ENCODE data around the gene LAMC1. TPM values are rescaled to one million over a fixed set of nuclear protein-coding genes. Genes with fewer than 3 reads are reported as not detected.

The LAMC1 gene
- polyA plus RNA-seq, 1 donor (not counting 4 experiments of a cell fraction or from before 2014, with no cell fraction given): 66.6 TPM

- no peak overlapping the region for H2AFZ ChIP-seq (ENCODE audit: control insufficient read depth, low read length)
- H3K9ac ChIP-seq (ENCODE audit: control insufficient read depth, extremely low read depth, insufficient read depth, low read length): no peak overlapping the region
- no peaks in the 10 kb centered on the region for H3K9me3 ChIP-seq (ENCODE audit: control insufficient read depth, low read depth, low read length)
- H3K27ac ChIP-seq (ENCODE audit: control insufficient read depth, insufficient read depth, low read length): no peak overlapping the region
- DNase-seq (ENCODE audit: low read depth, low spot score) (no peak), FAIRE-seq (no peak)
- H3K36me3 ChIP-seq (ENCODE audit: control insufficient read depth in 2 of 2, extremely low read depth in 1 of 2, insufficient read depth in 2 of 2, low read length in 2 of 2): no peaks in the 10 kb centered on the region
- dilution Hi-C loops (cut with MboI; ENCODE audit: extremely low pct_ligation_motif_present, low sequenced_read_pairs): no loop called here
- H3K4me2 ChIP-seq (ENCODE audit: control insufficient read depth, extremely low read depth, insufficient read depth, low read depth, low read length): no peak overlapping the region
- TF ChIP-seq EZH2 (IDR thresholded peaks at IDR 0.05; ENCODE audit: low read length) (no peak), CTCF (optimal IDR thresholded peaks at IDR 0.05 in 1 of 3, IDR thresholded peaks at IDR 0.05 in 1 of 3, conservative IDR thresholded peaks at IDR 0.05 in 1 of 3; ENCODE audit: extremely low read depth in 1 of 3, insufficient read depth in 2 of 3, low read length in 3 of 3) (no peak)
- H3K27me3 ChIP-seq (ENCODE audit: control insufficient read depth, extremely low read depth, insufficient read depth, low read length): no peaks in the 10 kb centered on the region
- H4K20me1 ChIP-seq (ENCODE audit: control insufficient read depth, extremely low read depth, insufficient read depth, low read length): no peaks in the 10 kb centered on the region
- no peak overlapping the region for H3K4me3 ChIP-seq (ENCODE audit: control insufficient read depth in 2 of 3, extremely low read depth in 1 of 3, insufficient read depth in 2 of 3, low read depth in 1 of 3, low read length in 3 of 3)
- H3K79me2 ChIP-seq (ENCODE audit: control insufficient read depth, insufficient read depth, low read length): no peaks in the 10 kb centered on the region
- peaks cover 2% of the 10 kb centered on the region for H3K9me1 ChIP-seq (ENCODE audit: control insufficient read depth, extremely low read depth, insufficient read depth, low read length)
- H3K4me1 ChIP-seq (ENCODE audit: control insufficient read depth, extremely low read depth, insufficient read depth, low read length): peaks cover 10% of the 10 kb centered on the region
Observed at GRCh38 chr1:182985876-182986275, 37.3 kb upstream of the LAMC1 start.

GRCh38 chr1:182990413-182991144 is 32.6 kb upstream of the LAMC1 start:
- Histone ChIP-seq H3K9me3 (ENCODE audit: control insufficient read depth, low read depth, low read length) (no peaks in the 10 kb centered on the region), H2AFZ (ENCODE audit: control insufficient read depth, low read length) (no peak overlapping the region), H3K4me1 (ENCODE audit: control insufficient read depth, extremely low read depth, insufficient read depth, low read length) (peaks cover 19% of the 10 kb centered on the region), H3K79me2 (ENCODE audit: control insufficient read depth, insufficient read depth, low read length) (no peaks in the 10 kb centered on the region), H3K27ac (ENCODE audit: control insufficient read depth, insufficient read depth, low read length) (no peak overlapping the region), H3K36me3 (ENCODE audit: control insufficient read depth in 2 of 2, extremely low read depth in 1 of 2, insufficient read depth in 2 of 2, low read length in 2 of 2) (no peaks in the 10 kb centered on the region), H3K9me1 (ENCODE audit: control insufficient read depth, extremely low read depth, insufficient read depth, low read length) (peaks cover 4% of the 10 kb centered on the region), H4K20me1 (ENCODE audit: control insufficient read depth, extremely low read depth, insufficient read depth, low read length) (no peaks in the 10 kb centered on the region), H3K27me3 (ENCODE audit: control insufficient read depth, extremely low read depth, insufficient read depth, low read length) (no peaks in the 10 kb centered on the region), H3K4me2 (ENCODE audit: control insufficient read depth, extremely low read depth, insufficient read depth, low read depth, low read length) (peak overlapping the region; percentile 45), H3K4me3 (ENCODE audit: control insufficient read depth in 2 of 3, extremely low read depth in 1 of 3, insufficient read depth in 2 of 3, low read depth in 1 of 3, low read length in 3 of 3) (no peak overlapping the region), H3K9ac (ENCODE audit: control insufficient read depth, extremely low read depth, insufficient read depth, low read length) (no peak overlapping the region)
- TF ChIP-seq CTCF (optimal IDR thresholded peaks at IDR 0.05 in 1 of 3, IDR thresholded peaks at IDR 0.05 in 1 of 3, conservative IDR thresholded peaks at IDR 0.05 in 1 of 3; ENCODE audit: extremely low read depth in 1 of 3, insufficient read depth in 2 of 3, low read length in 3 of 3) (no peak), EZH2 (IDR thresholded peaks at IDR 0.05; ENCODE audit: low read length) (no peak)
- FAIRE-seq: no peak
- DNase-seq (ENCODE audit: low read depth, low spot score): no peak
- dilution Hi-C loops (cut with MboI; ENCODE audit: extremely low pct_ligation_motif_present, low sequenced_read_pairs): no loop called here

Data from keratinocyte (primary cell).